Glomerular endothelial cell (primary cell): ENCODE measurements around the gene GNPDA2. TPM values are rescaled to one million over a fixed set of nuclear protein-coding genes. Genes with fewer than 3 reads are reported as not detected.

ENCODE experiments used
- DNase-seq: peaks from one replicate; pipeline ENCODE4 v3.0.0-alpha.2; 2011; ENCODE audit warnings: low read depth, low spot score; ENCODE audit errors: extremely low read depth
- total RNA-seq: library from RNA; depleted of rRNA; stranded (reverse); fragments of >200 nt; gene quantifications from 2 replicates; pipeline ENCODE4 v1.2.3, GENCODE V29; 2015

Gene GNPDA2
- total RNA-seq, 1 donor from 2014 or later: 12.5 TPM

GRCh38 chr4:44684648-44685047 lies 41.7 kb downstream of the GNPDA2 start:
- DNase-seq: no peak

GRCh38 chr4:44679060-44679459 lies 47.3 kb downstream of the GNPDA2 start:
- DNase-seq: peak; percentile 2

GRCh38 chr4:44678094-44679041 lies 48.0 kb downstream of the GNPDA2 start, which contains the start of gene GUF1:
TSS of gene GUF1 (plus strand) at chr4:44678420. CDS start at chr4:44678623, 203 bp downstream.
- DNase-seq: peak; percentile 67

GRCh38 chr4:44675366-44675765 lies 51.0 kb downstream of the GNPDA2 start:
- no peak for DNase-seq

- DNase-seq: no peak
These were observed 51.9 kb downstream of the GNPDA2 start for GRCh38 chr4:44674471-44674870.

GRCh38 chr4:44671636-44672035 lies 54.7 kb downstream of the GNPDA2 start:
- DNase-seq: no peak

GRCh38 chr4:44670506-44671199 lies 55.7 kb downstream of the GNPDA2 start:
- DNase-seq: no peak

- no peak for DNase-seq
These were observed 57.8 kb downstream of the GNPDA2 start for GRCh38 chr4:44668526-44668925.

- no peak for DNase-seq
These were observed 62.7 kb downstream of the GNPDA2 start for GRCh38 chr4:44663539-44664263.

GRCh38 chr4:44662623-44663005 lies 63.7 kb downstream of the GNPDA2 start:
- DNase-seq: no peak

- no peak for DNase-seq
These were observed 64.3 kb downstream of the GNPDA2 start for GRCh38 chr4:44661940-44662622.

GRCh38 chr4:44660396-44660795 lies 66.0 kb downstream of the GNPDA2 start:
- no peak for DNase-seq

- DNase-seq: no peak
These were observed 74.4 kb downstream of the GNPDA2 start for GRCh38 chr4:44652002-44652401.

Other genes starting within 250 kb of the GNPDA2 start
- gene YIPF7, start 74.9 kb downstream of the GNPDA2 start, total RNA-seq: not detected in 2 replicates
- 10.7 and 12.5 TPM in 2 replicates for gene GUF1, start 48.1 kb downstream of the GNPDA2 start, total RNA-seq